ENCODE measurements around the gene CRYZ. TPM values are rescaled to one million over a fixed set of nuclear protein-coding genes. Genes with fewer than 3 reads are reported as not detected.

Gene CRYZ
- total and polyA plus RNA-seq, 2 of the 8 experiments (the other 6 are each of a cell fraction or from before 2014, with no cell fraction given): 20.5 to 43.8 TPM

DNA sequence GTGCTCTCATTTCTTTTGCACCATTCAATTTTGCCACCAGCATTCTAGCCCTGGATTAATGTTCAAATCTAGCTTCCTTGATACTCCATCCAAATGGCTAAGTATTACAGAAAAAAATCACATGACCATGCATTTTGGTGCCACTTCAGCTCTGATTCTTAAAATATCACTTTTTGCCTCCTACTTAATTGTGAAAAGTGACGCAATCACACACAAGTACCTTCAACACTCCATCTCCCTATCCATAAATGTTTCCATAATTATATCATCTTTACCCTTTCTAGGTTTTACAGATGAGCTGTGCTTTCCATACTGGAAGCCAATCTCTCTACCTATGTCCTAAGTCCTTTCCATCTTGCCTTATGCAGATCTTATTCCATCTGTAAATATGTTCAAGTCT is 16.0 kb downstream of the CRYZ start:
- Histone ChIP-seq H3K36me3 (ENCODE audit: control insufficient read depth in 2 of 4, insufficient read depth in 4 of 4, low read length in 3 of 4) (peaks cover 0 to 10% (median 4%) of the 10 kb centered on the region in 4 experiments; a peak in 4 of 8 replicates), H2BK20ac (ENCODE audit: low read length) (no peak overlapping the region)

More for the DNA sequence above, 16.0 kb downstream of the CRYZ start:
- Histone ChIP-seq H3K27ac (ENCODE audit: low read depth, low read length) (no peak overlapping the region), H4K8ac (ENCODE audit: extremely low read depth, insufficient read depth, low read length) (no peak overlapping the region), H3K23me2 (ENCODE audit: low read depth, low read length) (no peaks in the 10 kb centered on the region), H2BK15ac (ENCODE audit: low read length) (no peak overlapping the region), H2BK120ac (replicated peaks; ENCODE audit: low read depth, low read length) (no peak overlapping the region), H2BK5ac (ENCODE audit: low read depth, low read length) (no peak overlapping the region), H3K23ac (ENCODE audit: insufficient read length) (no peak overlapping the region), H4K5ac (ENCODE audit: insufficient read length, low read depth, low read length) (no peak overlapping the region), H3K18ac (ENCODE audit: extremely low read depth, low read length) (no peak overlapping the region), H3K9ac (replicated peaks in 1 of 4; ENCODE audit: extremely low read depth in 1 of 4, low read depth in 3 of 4, low read length in 3 of 4) (no peak overlapping the region), H3K4ac (replicated peaks; ENCODE audit: insufficient read length, low read depth, low read length) (no peak overlapping the region), H3K9me3 (ENCODE audit: insufficient read depth in 2 of 2, low read depth in 1 of 2, low read length in 1 of 2) (no peaks in the 10 kb centered on the region), H3K27me3 (replicated peaks in 1 of 4; ENCODE audit: control insufficient read depth in 3 of 4, extremely low read depth in 1 of 4, insufficient read depth in 3 of 4, low read length in 3 of 4) (no peaks in the 10 kb centered on the region), H3K79me2 (ENCODE audit: control insufficient read depth in 1 of 2, insufficient read depth in 2 of 2, low read length in 2 of 2) (no peaks in the 10 kb centered on the region), H2AFZ (ENCODE audit: low read length) (no peak overlapping the region), H2AK5ac (ENCODE audit: low read depth, low read length) (no peak overlapping the region), H3K14ac (ENCODE audit: insufficient read length) (no peak overlapping the region), H3K4me1 (replicated peaks in 1 of 4; ENCODE audit: control insufficient read depth in 3 of 4, insufficient read depth in 4 of 4, low read length in 3 of 4) (no peaks in the 10 kb centered on the region), H3K56ac (replicated peaks; ENCODE audit: insufficient read length, low read depth, low read length) (no peak overlapping the region), H4K91ac (replicated peaks; ENCODE audit: insufficient read length, low read length) (no peak overlapping the region), H2BK12ac (ENCODE audit: low read depth, low read length) (no peak overlapping the region), H3K79me1 (ENCODE audit: low read depth, low read length) (no peaks in the 10 kb centered on the region), H3K4me2 (ENCODE audit: insufficient read depth in 1 of 2, low read depth in 2 of 2, low read length in 2 of 2) (no peak overlapping the region), H3K4me3 (ENCODE audit: extremely low read depth in 1 of 4, insufficient read depth in 2 of 4, low read depth in 3 of 4, low read length in 4 of 4) (no peak overlapping the region), H4K20me1 (replicated peaks in 1 of 2; ENCODE audit: control insufficient read depth in 1 of 2, insufficient read depth in 2 of 2, low read length in 2 of 2) (peaks cover 0 to 2% of the 10 kb centered on the region in 2 experiments)
- ChIA-PET CTCF (ENCODE audit: partially characterized antibody) (interaction anchor here (0.7 to 1.6 kb wide), 3 partner anchors 9 to 28 kb away, joined by 4 to 7 read pairs (median 4); no protein-coding TSS in a partner anchor), POLR2A (ENCODE audit: partially characterized antibody) (no interaction called here)
- 95% methylated on average over 1 of the region's 1 CpG; no CpG with 5 or more reads in 1 of the 2 experiments for WGBS, 2 experiments (ENCODE audit: extremely low coverage in 1 of 2, insufficient coverage in 1 of 2, insufficient read length in 1 of 2, insufficient replicate concordance in 2 of 2, low coverage in 1 of 2, low lambda C conversion rate in 2 of 2, missing lambda C conversion rate in 1 of 2)
- FAIRE-seq: no peak
- DNase-seq (ENCODE audit: low read depth in 1 of 2, low spot score in 2 of 2): no peak
- TF ChIP-seq CEBPB (IDR thresholded peaks at IDR 0.05; ENCODE audit: low read depth, low read length): 0 out of 2 replicates have a peak, but pooled peaks have one; percentile 21
- no peak for TF ChIP-seq JUN (IDR thresholded peaks at IDR 0.05; ENCODE audit: low read depth, low read length)
